GM19328 (cell line): Measurements from ENCODE around the gene AUH.

Source experiments
- ATAC-seq: cut with Tn5 transposase; IDR thresholded peaks from one replicate; pipeline ENCODE4 v1.9.1; 2021; ENCODE audit warnings: mild to moderate bottlenecking, moderate library complexity; ENCODE audit not compliant: unreplicated experiment

The AUH gene

DNA sequence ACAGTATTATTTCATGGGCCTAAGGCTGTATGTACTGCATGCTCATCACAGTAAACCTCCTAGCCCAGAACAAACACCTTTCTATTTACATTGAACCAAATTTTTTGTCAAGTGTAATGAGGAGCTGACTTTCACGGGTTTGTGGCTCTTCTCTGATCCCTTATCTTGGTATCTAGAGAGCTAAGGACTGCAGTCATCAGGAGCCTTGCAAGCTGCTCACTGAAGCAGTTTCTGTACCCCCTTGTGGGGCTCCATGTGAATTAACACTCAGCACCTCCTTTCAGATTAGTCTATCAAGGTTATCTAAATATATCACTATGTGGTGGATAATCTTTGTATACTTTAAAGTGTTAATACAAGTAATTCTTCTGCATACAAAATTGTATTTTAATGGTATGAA is 108.2 kb downstream of the AUH start:
- ATAC-seq = no peak

GRCh38 chr9:91248707-91249106 is 113.0 kb downstream of the AUH start:
- ATAC-seq = no peak

DNA sequence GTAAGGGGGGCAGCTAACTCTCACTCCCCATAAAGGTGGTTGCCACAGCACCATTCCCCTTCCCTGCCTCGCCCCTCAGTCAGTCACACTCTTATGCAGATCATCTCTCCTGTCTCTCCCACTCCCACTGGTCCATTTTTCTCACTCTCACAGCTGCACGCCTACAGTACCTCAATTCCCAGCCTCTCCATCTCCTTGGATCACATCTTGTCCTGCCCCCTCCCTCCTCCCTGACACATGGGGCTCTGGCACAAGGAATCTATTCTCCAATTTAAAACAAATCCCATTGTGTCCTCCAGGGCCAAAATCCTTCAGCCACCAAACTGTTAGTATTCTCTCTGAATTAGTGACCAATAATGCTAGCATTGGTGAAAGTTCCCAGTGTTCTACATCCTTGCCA is 114.4 kb downstream of the AUH start:
- ATAC-seq = no peak

DNA sequence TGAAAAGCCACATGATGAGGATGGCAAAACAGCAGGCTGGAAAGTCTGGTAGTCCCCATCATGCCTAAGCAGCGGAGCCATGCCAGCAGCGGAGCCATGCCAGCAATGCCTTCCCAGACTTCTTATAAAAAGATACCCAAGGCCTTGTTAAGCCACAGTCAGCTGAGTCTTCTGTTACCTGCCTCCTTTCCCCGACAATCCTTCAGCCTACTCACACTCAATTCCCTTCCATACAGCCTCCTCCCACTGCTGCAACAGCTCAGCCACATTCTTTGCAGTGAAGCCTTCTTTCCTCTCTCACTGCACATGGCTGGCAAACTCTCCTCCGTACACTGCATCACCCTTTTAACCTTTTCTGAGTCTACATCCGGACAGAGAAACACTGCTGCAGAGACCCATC is 114.9 kb downstream of the AUH start:
- ATAC-seq = no peak

- ATAC-seq = no peak
Observed at GRCh38 chr9:91245431-91246313, 116.0 kb downstream of the AUH start.

DNA sequence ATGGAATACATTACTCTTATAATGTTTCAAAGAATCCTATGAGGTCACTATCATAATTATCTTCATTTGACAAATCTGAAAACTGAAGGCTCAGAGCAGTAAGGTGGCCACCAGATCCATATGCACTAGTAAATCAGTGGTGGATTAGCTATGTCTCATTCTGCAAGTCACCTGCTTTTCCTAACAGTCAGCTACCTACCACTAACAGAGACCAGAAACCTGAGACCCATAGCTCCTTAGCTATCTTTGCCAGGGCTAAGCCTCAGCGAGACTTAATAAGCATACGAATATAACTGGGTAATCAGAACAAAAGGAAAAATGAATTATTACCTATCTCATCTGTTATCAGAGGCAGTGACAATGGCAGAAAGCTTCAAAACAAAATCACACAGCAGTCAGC is 118.7 kb downstream of the AUH start:
- ATAC-seq = no peak

DNA sequence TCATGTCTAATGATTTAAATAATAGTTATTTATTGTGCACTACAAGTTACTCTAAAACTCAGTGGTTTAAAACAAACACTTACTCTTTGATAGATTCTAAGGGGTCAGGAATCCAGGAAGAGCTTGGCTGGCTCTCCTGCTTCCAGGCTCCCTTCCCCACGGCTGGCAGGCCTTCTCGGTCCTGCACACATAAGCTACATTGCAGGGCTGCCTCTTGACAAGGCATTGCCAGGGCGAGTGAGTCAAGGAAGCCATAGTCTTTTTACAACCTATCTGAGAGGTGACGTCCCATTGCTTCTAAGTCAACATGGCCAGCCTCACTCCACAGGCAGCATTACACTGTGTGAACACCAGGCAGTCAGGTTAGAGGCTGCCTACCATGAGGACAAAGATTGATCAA is 119.8 kb downstream of the AUH start:
- no peak for ATAC-seq

- ATAC-seq = no peak
Observed at GRCh38 chr9:91240596-91241165, 121.0 kb downstream of the AUH start.

DNA sequence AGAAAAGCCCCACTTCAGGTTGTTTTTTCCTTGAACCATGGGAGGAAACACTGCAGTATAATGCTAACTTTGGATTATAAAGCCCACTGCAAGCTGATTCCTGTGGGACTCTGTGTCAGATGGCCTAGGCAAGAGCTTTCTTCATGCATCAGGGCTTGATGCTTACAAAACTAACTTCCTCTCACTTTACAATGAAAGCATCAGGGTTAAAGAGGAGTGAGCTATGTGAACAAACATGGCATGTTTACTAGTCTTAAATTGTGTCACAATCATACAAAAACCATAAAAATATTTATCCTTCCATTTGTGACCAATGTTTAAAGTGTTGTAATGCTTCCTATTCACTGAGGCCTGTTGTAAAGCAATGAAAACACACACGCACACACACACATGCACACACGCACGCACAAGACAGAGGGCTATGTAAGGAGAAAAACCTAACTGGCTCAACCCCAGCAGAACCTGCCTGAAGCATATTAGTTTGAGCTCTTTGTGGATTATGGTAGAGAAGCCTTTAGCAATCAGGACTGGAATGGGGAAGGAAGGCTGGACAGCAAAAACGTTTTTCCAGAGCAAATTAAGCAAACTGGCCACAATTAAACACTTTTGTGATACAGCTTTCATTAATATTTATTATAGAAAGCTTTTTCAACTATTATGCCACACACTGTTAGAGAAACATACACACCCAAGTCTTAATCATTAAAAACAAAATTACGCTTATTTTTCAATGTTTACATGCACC is 122.2 kb downstream of the AUH start:
- no peak for ATAC-seq

- ATAC-seq = no peak
Observed at GRCh38 chr9:91234523-91234922, 127.2 kb downstream of the AUH start.

DNA sequence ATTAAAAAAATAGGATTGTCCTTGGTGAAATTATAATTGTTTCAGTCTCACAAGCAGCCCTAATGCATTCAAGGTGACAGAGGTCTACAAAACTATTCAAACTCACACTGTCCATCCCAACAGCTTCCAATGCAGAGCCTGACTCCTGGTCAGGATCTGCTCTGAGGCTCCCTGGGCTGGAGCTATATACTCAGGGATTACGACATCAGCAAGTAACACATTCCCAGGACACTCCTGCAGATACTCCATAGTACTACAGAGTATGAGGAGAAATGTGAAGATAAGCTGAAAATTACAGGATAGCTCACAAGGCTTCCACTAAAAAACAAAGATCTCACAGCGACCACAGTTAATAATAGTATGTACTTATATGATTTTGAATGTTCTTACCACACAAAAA is 130.1 kb downstream of the AUH start:
- ATAC-seq = no peak

- ATAC-seq = no peak
Observed at GRCh38 chr9:91223000-91223399, 138.7 kb downstream of the AUH start.

DNA sequence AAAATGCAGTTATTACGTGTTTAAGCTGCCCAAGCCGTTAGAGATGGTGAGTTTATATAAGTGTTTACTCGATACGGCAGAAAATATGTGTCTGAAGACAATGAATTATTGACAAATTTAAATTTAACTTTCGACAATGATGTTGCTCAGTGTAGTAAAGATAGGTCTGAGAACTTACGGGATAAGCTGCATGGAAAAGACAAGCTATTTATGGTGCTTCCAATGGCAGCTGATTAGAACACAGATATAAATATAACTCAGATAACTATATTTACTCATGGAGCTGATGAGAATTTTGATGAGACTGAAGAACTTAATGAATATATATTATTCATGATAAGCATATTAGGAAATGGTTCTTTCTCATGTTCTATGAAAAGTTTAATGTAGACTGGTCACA is 139.3 kb downstream of the AUH start:
- ATAC-seq = no peak

GRCh38 chr9:91221332-91221731 is 140.4 kb downstream of the AUH start:
- no peak for ATAC-seq

DNA sequence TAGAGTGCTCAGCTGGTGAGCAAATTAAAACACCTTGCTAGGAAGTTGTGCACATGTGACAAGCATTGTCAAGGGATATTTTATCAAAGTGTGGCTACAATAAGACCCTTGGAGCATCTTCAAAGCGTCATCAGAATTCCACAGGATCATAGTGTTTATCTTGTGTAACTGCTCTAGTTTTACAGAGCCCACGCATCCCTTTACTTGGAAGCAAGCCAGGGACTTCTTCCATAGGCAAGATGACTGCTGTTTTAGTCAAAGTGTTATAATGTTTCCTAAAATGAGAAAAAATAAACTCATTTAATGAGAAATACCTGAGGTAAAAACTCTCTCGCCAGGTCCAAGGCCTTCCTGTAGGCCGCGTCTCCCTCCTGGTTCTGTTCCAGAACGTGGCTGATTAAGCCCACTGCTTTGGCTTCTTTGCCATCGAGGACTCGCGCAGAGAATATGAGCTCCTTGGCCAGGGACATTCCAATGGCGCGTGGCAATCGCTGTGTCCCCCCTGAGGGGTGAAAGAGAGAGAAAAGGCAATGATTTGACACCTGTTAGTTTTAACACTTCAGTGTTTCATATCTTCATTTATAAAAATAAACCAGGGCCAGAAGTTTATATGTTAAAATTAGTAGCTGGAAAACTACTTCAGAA is 141.1 kb downstream of the AUH start:
- ATAC-seq = no peak

GRCh38 chr9:91220021-91220420 is 141.7 kb downstream of the AUH start:
- ATAC-seq = no peak

DNA sequence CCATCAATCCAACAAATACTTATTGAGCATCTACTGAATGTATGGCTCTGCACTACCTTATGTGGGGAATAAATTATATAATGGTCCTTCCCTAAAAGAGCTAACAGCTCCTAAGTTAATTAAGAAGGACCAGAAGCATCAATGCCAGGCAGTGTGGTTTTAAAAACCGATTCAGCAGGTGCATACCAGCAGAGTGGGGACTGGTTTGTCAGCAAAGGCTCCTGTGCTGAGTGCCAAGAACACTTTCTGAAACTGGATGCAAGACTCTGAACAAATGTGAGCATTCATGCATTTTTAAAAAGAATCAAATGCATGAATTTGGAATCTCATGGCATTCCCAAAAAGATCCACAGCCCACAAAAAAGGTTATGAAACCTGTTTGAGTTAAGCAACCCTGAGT is 142.2 kb downstream of the AUH start:
- no peak for ATAC-seq

- no peak for ATAC-seq
Observed at GRCh38 chr9:91217388-91217787, 144.3 kb downstream of the AUH start.

GRCh38 chr9:91214867-91215266 is 146.9 kb downstream of the AUH start:
- no peak for ATAC-seq

- ATAC-seq = no peak
Observed at GRCh38 chr9:91214086-91214485, 147.6 kb downstream of the AUH start.

- no peak for ATAC-seq
Observed at GRCh38 chr9:91212596-91213243, 149.0 kb downstream of the AUH start.
